Prostate gland (tissue), 2 donors: ENCODE results near the gene ACTG1.

ENCODE experiments used
- POLR2AphosphoS5 ChIP-seq: sonication (generic); formaldehyde crosslinking; IDR thresholded peaks from one replicate; pipeline ENCODE4 v1.6.1; 2017; ENCODE audit warnings: antibody characterized with exemption
- TF ChIP-seq, protein P1 (sequence below), 4 experiments: fragments of 200-600 bp in 2 of 4; fragments of 450-650 bp in 2 of 4; sonication (generic) in 2 of 4; IDR thresholded peaks; 1 replicate in 3 of 4; 2 replicates in 1 of 4; pipeline ENCODE4 v1.5.1; 2016 to 2019; ENCODE audit warnings: antibody characterized with exemption in 4 of 4, mild to moderate bottlenecking in 2 of 4, moderate library complexity in 2 of 4

GRCh38 chr17:81549826-81550225, 37.2 kb upstream of the ACTG1 start:
- TF ChIP-seq POLR2AphosphoS5 = no peak
- TF ChIP-seq, protein P1, sequence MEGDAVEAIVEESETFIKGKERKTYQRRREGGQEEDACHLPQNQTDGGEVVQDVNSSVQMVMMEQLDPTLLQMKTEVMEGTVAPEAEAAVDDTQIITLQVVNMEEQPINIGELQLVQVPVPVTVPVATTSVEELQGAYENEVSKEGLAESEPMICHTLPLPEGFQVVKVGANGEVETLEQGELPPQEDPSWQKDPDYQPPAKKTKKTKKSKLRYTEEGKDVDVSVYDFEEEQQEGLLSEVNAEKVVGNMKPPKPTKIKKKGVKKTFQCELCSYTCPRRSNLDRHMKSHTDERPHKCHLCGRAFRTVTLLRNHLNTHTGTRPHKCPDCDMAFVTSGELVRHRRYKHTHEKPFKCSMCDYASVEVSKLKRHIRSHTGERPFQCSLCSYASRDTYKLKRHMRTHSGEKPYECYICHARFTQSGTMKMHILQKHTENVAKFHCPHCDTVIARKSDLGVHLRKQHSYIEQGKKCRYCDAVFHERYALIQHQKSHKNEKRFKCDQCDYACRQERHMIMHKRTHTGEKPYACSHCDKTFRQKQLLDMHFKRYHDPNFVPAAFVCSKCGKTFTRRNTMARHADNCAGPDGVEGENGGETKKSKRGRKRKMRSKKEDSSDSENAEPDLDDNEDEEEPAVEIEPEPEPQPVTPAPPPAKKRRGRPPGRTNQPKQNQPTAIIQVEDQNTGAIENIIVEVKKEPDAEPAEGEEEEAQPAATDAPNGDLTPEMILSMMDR (IDR thresholded peaks at IDR 0.05) = no peak
